ENCODE data around the gene CLEC16A.

Gene CLEC16A

GRCh38 chr16:11080327-11080967, 136.1 kb downstream of the CLEC16A start:
- TF ChIP-seq CTCF (IDR thresholded peaks at IDR 0.05) = no peak
- Histone ChIP-seq H3K27me3 (no peaks in the 10 kb centered on the region), H3K36me3 (peaks cover 90% of the 10 kb centered on the region), H3K4me1 (ENCODE audit: control insufficient read depth in 1 of 2, insufficient read depth in 1 of 2, low read depth in 1 of 2, low read length in 1 of 2) (no peaks in the 10 kb centered on the region), H3K27ac (no peak overlapping the region), H3K9me3 (no peaks in the 10 kb centered on the region), H3K4me3 (ENCODE audit: low read depth in 1 of 2, low read length in 1 of 2) (no peak overlapping the region)

GRCh38 chr16:11080999-11081630, 136.8 kb downstream of the CLEC16A start:
- Histone ChIP-seq H3K4me3 (ENCODE audit: low read depth in 1 of 2, low read length in 1 of 2) (no peak overlapping the region), H3K9me3 (no peaks in the 10 kb centered on the region), H3K36me3 (peaks cover 90% of the 10 kb centered on the region), H3K4me1 (ENCODE audit: control insufficient read depth in 1 of 2, insufficient read depth in 1 of 2, low read depth in 1 of 2, low read length in 1 of 2) (no peaks in the 10 kb centered on the region), H3K27ac (no peak overlapping the region), H3K27me3 (no peaks in the 10 kb centered on the region)
- no peak for TF ChIP-seq CTCF (IDR thresholded peaks at IDR 0.05)

GRCh38 chr16:11082108-11082859, 137.9 kb downstream of the CLEC16A start:
- Histone ChIP-seq H3K27me3 (no peaks in the 10 kb centered on the region), H3K9me3 (no peaks in the 10 kb centered on the region), H3K4me3 (ENCODE audit: low read depth in 1 of 2, low read length in 1 of 2) (no peak overlapping the region), H3K27ac (no peak overlapping the region), H3K4me1 (ENCODE audit: control insufficient read depth in 1 of 2, insufficient read depth in 1 of 2, low read depth in 1 of 2, low read length in 1 of 2) (no peaks in the 10 kb centered on the region), H3K36me3 (peaks cover 91% of the 10 kb centered on the region)
- TF ChIP-seq CTCF (IDR thresholded peaks at IDR 0.05) = no peak

GRCh38 chr16:11082860-11083388, 138.6 kb downstream of the CLEC16A start:
- H3K36me3 ChIP-seq = peaks cover 97% of the 10 kb centered on the region

GRCh38 chr16:11084484-11084875, 140.1 kb downstream of the CLEC16A start:
- TF ChIP-seq CTCF (IDR thresholded peaks at IDR 0.05) = no peak
- peaks cover 92% of the 10 kb centered on the region for H3K36me3 ChIP-seq
- H3K27ac ChIP-seq = no peak overlapping the region
- no peaks in the 10 kb centered on the region for H3K27me3 ChIP-seq
- H3K4me1 ChIP-seq (ENCODE audit: control insufficient read depth in 1 of 2, insufficient read depth in 1 of 2, low read depth in 1 of 2, low read length in 1 of 2) = no peaks in the 10 kb centered on the region
- H3K4me3 ChIP-seq (ENCODE audit: low read depth in 1 of 2, low read length in 1 of 2) = no peak overlapping the region
- no peaks in the 10 kb centered on the region for H3K9me3 ChIP-seq

More at GRCh38 chr16:11082860-11083388, 138.6 kb downstream of the CLEC16A start:
- Histone ChIP-seq H3K9me3 (no peaks in the 10 kb centered on the region), H3K4me3 (ENCODE audit: low read depth in 1 of 2, low read length in 1 of 2) (no peak overlapping the region), H3K4me1 (ENCODE audit: control insufficient read depth in 1 of 2, insufficient read depth in 1 of 2, low read depth in 1 of 2, low read length in 1 of 2) (no peaks in the 10 kb centered on the region), H3K27ac (no peak overlapping the region), H3K27me3 (no peaks in the 10 kb centered on the region)
- no peak for TF ChIP-seq CTCF (IDR thresholded peaks at IDR 0.05)

Measured in neutrophil (primary cell).